ENCODE data around the gene CAB39L. TPM values are rescaled to one million over a fixed set of nuclear protein-coding genes. Genes with fewer than 3 reads are reported as not detected.

CAB39L gene
- total and polyA plus RNA-seq, 2 of the 13 experiments (the other 11 are each of a cell fraction or from before 2014, with no cell fraction given), result 3.1 to 6.1 TPM

GRCh38 chr13:49464621-49465325, 20.9 kb upstream of the CAB39L start (continued):
- TF ChIP-seq PAXIP1 (CRISPR knock-in tag; conservative IDR thresholded peaks at IDR 0.05) (peak; percentile 85), ZGPAT (CRISPR knock-in tag; IDR thresholded peaks at IDR 0.05) (peak; percentile 78), AHDC1 (CRISPR knock-in tag; IDR thresholded peaks at IDR 0.05; ENCODE audit: borderline replicate concordance) (peak; percentile 87; the same call in 1 of the 2 replicates), TBX3 (IDR thresholded peaks at IDR 0.05; ENCODE audit: borderline replicate concordance) (peak; percentile 59; the same call in 1 of the 2 replicates), TOPORS (CRISPR knock-in tag; IDR thresholded peaks at IDR 0.05) (no peak), SNAPC2 (CRISPR knock-in tag; IDR thresholded peaks at IDR 0.05) (no peak), ZBTB25 (CRISPR knock-in tag; IDR thresholded peaks at IDR 0.05) (0 out of 2 replicates have a peak, but pooled peaks have one; percentile 18), ZBTB4 (CRISPR knock-in tag; IDR thresholded peaks at IDR 0.05; ENCODE audit: borderline replicate concordance) (no peak), TCF7L2 (IDR thresholded peaks at IDR 0.05; ENCODE audit: low read depth, low read length) (no peak; the same call in 1 of the 2 replicates), PPARG (CRISPR knock-in tag; conservative IDR thresholded peaks at IDR 0.05) (peak; percentile 70; the same call in 1 of the 2 replicates), ZFP90 (CRISPR knock-in tag; IDR thresholded peaks at IDR 0.05; ENCODE audit: borderline replicate concordance) (0 out of 2 replicates have a peak, but pooled peaks have one; percentile 26), ELF3 (CRISPR knock-in tag; IDR thresholded peaks at IDR 0.05) (peak; percentile 76), NBN (conservative IDR thresholded peaks at IDR 0.05) (no peak)

Measured in HepG2 (cell line).